Stomach smooth muscle (tissue), 2 donors: ENCODE data around the gene RPGRIP1L.

Experiments used
- H3K27ac ChIP-seq: one replicate; pipeline ENCODE4 v1.7.0; 2013; ENCODE audit warnings: mild to moderate bottlenecking, low read length, inconsistent platforms
- H3K27me3 ChIP-seq, 2 donors: one replicate each; pipeline ENCODE4 v1.7.0; 2013; ENCODE audit warnings: low read length in 2 of 2; ENCODE audit not compliant: insufficient read depth in 2 of 2, control insufficient read depth in 1 of 2
- H3K36me3 ChIP-seq, 2 donors: one replicate each; pipeline ENCODE4 v1.7.0; 2013; ENCODE audit warnings: low read length in 2 of 2; ENCODE audit not compliant: control insufficient read depth in 2 of 2, insufficient read depth in 2 of 2
- H3K4me1 ChIP-seq: one replicate; pipeline ENCODE4 v1.7.0; 2013; ENCODE audit warnings: low read length; ENCODE audit not compliant: control insufficient read depth, insufficient read depth
- H3K4me3 ChIP-seq, 2 donors: one replicate each; pipeline ENCODE4 v1.7.0; 2013; ENCODE audit warnings: low read length in 2 of 2
- H3K9ac ChIP-seq, 2 donors: one replicate each; pipeline ENCODE4 v1.7.0; 2013; ENCODE audit warnings: low read length in 2 of 2, mild to moderate bottlenecking in 1 of 2
- H3K9me3 ChIP-seq, 2 donors: one replicate each; pipeline ENCODE4 v1.7.0; 2013; ENCODE audit warnings: low read length in 2 of 2; ENCODE audit not compliant: control insufficient read depth in 2 of 2
- donor health status: healthy.
- donor health status: Pancreatic carcinoma.

RPGRIP1L gene

DNA sequence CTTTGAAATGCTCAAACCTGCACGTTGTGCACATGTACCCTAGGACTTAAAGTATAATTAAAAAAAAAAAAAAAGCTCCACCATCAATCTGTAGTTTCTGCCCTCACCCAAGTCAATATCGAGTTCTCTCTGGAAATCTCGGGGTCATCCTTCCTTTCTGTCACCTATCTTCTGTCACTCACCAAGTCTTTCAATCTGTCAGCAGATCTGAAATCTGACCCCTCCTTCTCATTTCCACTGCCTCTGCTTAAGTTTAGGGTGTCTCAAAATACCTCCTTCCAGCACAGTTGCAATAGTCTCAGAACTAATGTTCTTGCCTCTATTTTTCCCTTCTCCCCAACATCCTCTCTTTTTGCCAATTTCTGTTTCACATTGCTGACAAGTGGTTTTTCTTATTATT, 32.6 kb upstream of the RPGRIP1L start:
- H3K27me3 ChIP-seq: no peaks in the 10 kb centered on the region
- no peak overlapping the region for H3K4me3 ChIP-seq
- no peaks in the 10 kb centered on the region for H3K36me3 ChIP-seq
- H3K9me3 ChIP-seq: no peaks in the 10 kb centered on the region
- peaks cover 4% of the 10 kb centered on the region for H3K4me1 ChIP-seq
- H3K9ac ChIP-seq: no peak overlapping the region
- H3K27ac ChIP-seq: no peak overlapping the region

DNA sequence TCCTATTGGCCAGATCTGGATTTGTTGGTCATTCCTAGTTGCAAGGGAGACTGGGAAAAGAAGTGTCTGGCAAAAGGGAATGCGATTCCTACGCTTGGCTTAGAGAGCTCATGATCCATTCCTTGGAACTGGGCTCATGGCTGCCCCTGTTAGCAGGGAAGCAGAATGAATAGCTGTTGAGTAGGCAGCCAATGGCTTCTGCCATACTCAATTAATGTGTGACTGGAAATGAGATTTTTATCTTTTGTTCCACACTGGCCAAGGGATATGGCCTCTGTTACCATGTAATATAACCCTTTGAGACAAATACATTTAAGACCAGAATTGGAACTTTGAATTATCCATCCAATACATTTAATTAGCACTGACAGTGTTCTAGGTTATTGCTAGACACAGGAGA, 31.2 kb upstream of the RPGRIP1L start:
- H3K4me3 ChIP-seq: no peak overlapping the region
- no peak overlapping the region for H3K27ac ChIP-seq
- no peaks in the 10 kb centered on the region for H3K9me3 ChIP-seq
- no peak overlapping the region for H3K9ac ChIP-seq
- peaks cover 4% of the 10 kb centered on the region for H3K4me1 ChIP-seq
- H3K36me3 ChIP-seq: no peaks in the 10 kb centered on the region
- no peaks in the 10 kb centered on the region for H3K27me3 ChIP-seq

DNA sequence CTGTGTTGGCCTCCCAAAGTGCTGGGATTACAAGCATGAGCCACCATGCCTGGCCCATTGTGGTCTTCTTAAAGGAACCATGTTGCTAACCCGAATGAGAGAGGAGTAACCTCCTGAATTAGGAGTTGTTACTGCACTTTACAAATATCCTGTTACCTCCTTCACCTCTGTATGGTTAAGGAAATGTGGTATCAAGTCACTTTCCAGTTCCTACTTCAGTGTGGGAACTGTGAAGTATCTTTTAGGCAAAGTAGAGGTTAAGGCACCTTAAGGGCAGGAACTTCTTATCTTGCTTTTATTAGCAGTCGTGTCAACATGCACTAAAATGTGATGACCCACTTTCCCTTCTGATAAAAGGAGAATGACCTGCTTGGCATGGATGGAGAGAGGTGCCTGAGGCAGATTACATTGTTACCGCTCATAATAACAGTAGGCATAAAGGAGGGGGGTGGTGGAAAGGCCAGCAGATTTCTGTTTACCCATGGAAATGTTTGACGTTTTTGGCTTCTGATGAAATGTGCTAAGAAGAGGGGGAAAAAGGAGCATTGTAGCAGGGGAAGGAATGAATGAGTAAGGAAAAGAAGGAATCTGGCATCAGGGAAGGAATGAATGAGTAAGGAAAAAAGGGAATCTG, 28.8 kb upstream of the RPGRIP1L start:
- Histone ChIP-seq H3K36me3 (no peaks in the 10 kb centered on the region), H3K4me3 (no peak overlapping the region), H3K27ac (no peak overlapping the region), H3K9me3 (no peaks in the 10 kb centered on the region), H3K9ac (no peak overlapping the region), H3K27me3 (no peaks in the 10 kb centered on the region), H3K4me1 (peaks cover 4% of the 10 kb centered on the region)

DNA sequence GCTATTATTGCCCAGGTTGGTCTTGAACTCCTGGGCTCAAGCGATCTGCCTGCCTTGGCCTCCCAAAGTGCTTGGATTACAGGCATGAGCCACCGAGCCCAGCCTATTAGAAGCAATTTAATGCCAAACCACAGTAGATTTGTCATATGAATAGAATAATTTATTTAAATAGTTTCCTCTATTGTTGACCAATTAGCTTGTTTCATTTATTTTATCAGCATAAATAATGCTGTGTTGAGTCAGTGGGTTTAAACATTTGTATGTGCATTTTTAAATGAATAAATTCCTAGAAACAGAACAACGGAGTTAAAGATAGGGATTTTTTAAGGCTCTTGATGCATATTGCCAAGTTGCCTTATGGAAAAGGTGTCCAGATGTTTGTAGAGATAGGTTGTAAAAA, 27.0 kb upstream of the RPGRIP1L start:
- H3K36me3 ChIP-seq: no peaks in the 10 kb centered on the region
- peaks cover 8% of the 10 kb centered on the region for H3K4me1 ChIP-seq
- H3K9ac ChIP-seq: no peak overlapping the region
- H3K9me3 ChIP-seq: no peaks in the 10 kb centered on the region
- H3K27me3 ChIP-seq: no peaks in the 10 kb centered on the region
- H3K4me3 ChIP-seq: no peak overlapping the region
- H3K27ac ChIP-seq: no peak overlapping the region

DNA sequence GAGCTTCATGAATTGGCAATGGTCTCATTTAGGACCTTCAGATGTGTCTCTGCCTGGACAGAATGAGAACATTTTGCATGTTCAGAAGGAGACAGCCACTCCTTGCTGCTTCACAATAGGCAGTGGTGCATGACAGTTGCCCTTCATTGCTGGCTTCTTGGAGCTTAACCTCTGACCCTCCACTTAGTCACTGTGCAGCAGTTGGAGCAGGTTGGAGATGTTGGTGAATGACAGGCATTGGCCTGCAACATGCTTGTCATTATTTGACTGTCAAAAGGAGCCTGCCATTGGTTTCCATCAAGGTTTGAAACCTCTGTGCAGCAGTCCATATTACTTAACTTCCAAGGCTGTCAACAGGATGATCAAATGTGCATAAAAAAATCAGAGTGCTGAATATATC, 23.0 kb upstream of the RPGRIP1L start:
- H3K27me3 ChIP-seq: no peaks in the 10 kb centered on the region
- no peak overlapping the region for H3K9ac ChIP-seq
- H3K27ac ChIP-seq: no peak overlapping the region
- peaks cover 4% of the 10 kb centered on the region for H3K4me1 ChIP-seq
- no peaks in the 10 kb centered on the region for H3K36me3 ChIP-seq
- H3K9me3 ChIP-seq: no peaks in the 10 kb centered on the region
- H3K4me3 ChIP-seq: no peak overlapping the region

DNA sequence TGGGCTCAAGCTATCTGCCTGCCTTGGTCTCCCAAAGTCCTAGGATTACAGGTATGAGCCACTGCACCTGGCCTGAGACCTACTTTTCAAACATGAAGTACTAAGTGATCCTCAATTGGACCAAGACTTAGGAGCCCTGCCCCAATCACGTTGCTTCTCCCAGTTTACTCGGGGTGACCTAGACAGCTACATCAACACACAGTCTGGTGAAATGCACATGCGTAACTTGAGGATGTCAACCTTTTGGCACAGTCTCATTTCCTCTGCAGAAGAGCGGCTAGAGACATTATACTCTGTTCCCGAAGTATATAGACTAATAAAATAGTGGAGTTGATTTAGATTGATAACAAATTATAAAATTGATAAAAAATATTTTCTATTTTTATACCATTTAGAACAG, 17.4 kb upstream of the RPGRIP1L start:
- H3K9ac ChIP-seq: no peak overlapping the region
- no peak overlapping the region for H3K27ac ChIP-seq
- H3K36me3 ChIP-seq: peaks cover 0 to 2% of the 10 kb centered on the region in 2 donors
- no peak overlapping the region for H3K4me3 ChIP-seq
- H3K4me1 ChIP-seq: no peaks in the 10 kb centered on the region
- H3K27me3 ChIP-seq: no peaks in the 10 kb centered on the region
- H3K9me3 ChIP-seq: no peaks in the 10 kb centered on the region

GRCh38 chr16:53717577-53717976, 13.9 kb upstream of the RPGRIP1L start:
- Histone ChIP-seq H3K4me1 (no peaks in the 10 kb centered on the region), H3K36me3 (peaks cover 0 to 2% of the 10 kb centered on the region in 2 donors), H3K9ac (no peak overlapping the region), H3K9me3 (no peaks in the 10 kb centered on the region), H3K4me3 (no peak overlapping the region), H3K27ac (no peak overlapping the region), H3K27me3 (no peaks in the 10 kb centered on the region)

DNA sequence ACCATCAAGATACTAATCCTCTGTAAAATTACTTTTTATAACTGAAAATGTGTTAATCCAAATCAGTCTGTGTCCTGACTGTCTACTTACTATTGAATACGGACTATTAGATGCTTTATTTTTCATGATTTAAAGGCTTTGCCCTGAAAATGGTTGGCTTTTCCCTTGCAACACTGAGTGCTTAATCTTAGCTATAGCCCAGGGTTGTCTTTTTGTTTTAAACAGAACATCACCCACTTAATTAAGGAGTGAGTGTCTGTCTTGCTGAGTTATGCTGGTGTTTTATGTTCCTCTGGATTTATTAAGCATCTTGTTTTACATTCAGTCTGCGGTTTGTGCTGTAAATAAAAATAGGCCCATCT, 11.3 kb upstream of the RPGRIP1L start:
- no peak overlapping the region for H3K9ac ChIP-seq
- H3K4me3 ChIP-seq: no peak overlapping the region
- no peaks in the 10 kb centered on the region for H3K36me3 ChIP-seq
- no peaks in the 10 kb centered on the region for H3K27me3 ChIP-seq
- no peaks in the 10 kb centered on the region for H3K4me1 ChIP-seq
- no peak overlapping the region for H3K27ac ChIP-seq
- no peaks in the 10 kb centered on the region for H3K9me3 ChIP-seq

DNA sequence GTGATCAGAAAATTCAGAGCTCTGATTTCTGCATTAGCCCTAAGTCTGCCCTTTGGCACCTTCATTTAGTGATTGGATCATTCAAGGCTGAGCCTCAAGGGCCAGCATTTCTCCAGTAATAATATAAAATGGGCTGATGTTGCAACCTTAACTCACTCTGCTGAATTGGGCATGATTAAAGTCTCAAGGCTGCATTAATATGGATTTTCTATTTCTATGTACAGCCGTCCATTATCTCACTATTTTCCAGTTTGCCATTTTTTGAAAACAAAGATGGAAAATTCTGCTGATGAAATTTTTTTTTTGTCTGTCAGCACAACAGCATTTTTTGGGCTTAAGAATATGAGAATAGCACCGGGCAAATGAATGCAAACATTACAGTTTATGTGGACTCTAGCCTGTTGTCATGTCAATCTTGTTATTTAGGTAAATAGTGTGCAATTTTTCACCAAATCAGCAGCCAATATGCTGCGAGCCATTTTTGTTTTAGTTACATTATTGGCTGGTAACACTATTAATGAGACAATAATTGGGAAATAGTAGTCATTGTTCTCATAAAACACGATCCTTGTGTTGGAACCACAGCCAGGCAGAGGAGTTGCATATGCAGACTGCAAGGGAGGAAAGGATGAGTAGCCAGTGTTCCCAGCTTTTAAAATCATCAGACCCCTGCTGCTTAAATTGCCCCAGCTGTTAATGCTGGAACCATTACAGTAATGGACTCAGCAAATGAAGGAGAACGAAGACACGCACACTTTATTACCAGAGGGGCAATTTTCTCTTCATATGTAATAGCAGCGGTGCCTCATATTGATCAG, 10.8 kb upstream of the RPGRIP1L start:
- Histone ChIP-seq H3K36me3 (no peaks in the 10 kb centered on the region), H3K27ac (no peak overlapping the region), H3K4me3 (no peak overlapping the region), H3K9me3 (no peaks in the 10 kb centered on the region), H3K9ac (no peak overlapping the region), H3K4me1 (no peaks in the 10 kb centered on the region), H3K27me3 (no peaks in the 10 kb centered on the region)

- Histone ChIP-seq H3K36me3 (no peaks in the 10 kb centered on the region), H3K4me3 (no peak overlapping the region), H3K27me3 (no peaks in the 10 kb centered on the region), H3K9me3 (no peaks in the 10 kb centered on the region), H3K9ac (no peak overlapping the region), H3K27ac (no peak overlapping the region), H3K4me1 (no peaks in the 10 kb centered on the region)
Observed at GRCh38 chr16:53713403-53714204, 9.9 kb upstream of the RPGRIP1L start.
